Mesenteric fat pad (tissue), 1 donor: Measurements from ENCODE around the gene FGFBP2. TPM values are rescaled to one million over a fixed set of nuclear protein-coding genes. Genes with fewer than 3 reads are reported as not detected.

ENCODE experiments used
- DNase-seq: peaks from one replicate; pipeline ENCODE4 v3.0.0-alpha.2; 2020; ENCODE audit warnings: low spot score
- long read RNA-seq: library from polyadenylated mRNA; unstranded; transcript quantifications from one replicate; pipeline ENCODE4 v2.0.0, GENCODE V29; 2020
- total RNA-seq: library from RNA; stranded (reverse); fragmentation: NEBNext Ultra II Directional; extraction: Animal tissue kit (Norgen Biotek cat#: 25700); gene quantifications from one replicate; pipeline ENCODE4 v1.2.1, GENCODE V29; 2021
- donor health status: DM: yes; HTN: yes; CAD: no.

The FGFBP2 gene
- 16.3 TPM for total RNA-seq
- long read RNA-seq, transcript FGFBP2-201 (2 exons, 1,168 nt): major isoform, 44 of 44 reads
- long read RNA-seq, partial matches to known transcripts: 0 of 44 reads
- long read RNA-seq, other reads (novel, unspliced or antisense): 0 of 44 reads

- no peak for DNase-seq
Observed at GRCh38 chr4:15963001-15963451, at the start of gene FGFBP2. FGFBP2 (minus strand) TSS chr4:15963175; CDS start chr4:15963129, 46 bp downstream.

- no peak for DNase-seq
Observed at GRCh38 chr4:16011173-16011572, 48.2 kb upstream of the FGFBP2 start.

GRCh38 chr4:16009153-16009552 is 46.2 kb upstream of the FGFBP2 start:
- DNase-seq: no peak

- no peak for DNase-seq
Observed at GRCh38 chr4:16007471-16008095, 44.6 kb upstream of the FGFBP2 start.

GRCh38 chr4:16006771-16007446 is 43.9 kb upstream of the FGFBP2 start:
- no peak for DNase-seq

GRCh38 chr4:16005676-16006075 is 42.7 kb upstream of the FGFBP2 start:
- DNase-seq: no peak

GRCh38 chr4:16001484-16001858 is 38.5 kb upstream of the FGFBP2 start:
- DNase-seq: no peak

GRCh38 chr4:16000708-16001483 is 37.9 kb upstream of the FGFBP2 start:
- DNase-seq: no peak

GRCh38 chr4:15996773-15997172 is 33.8 kb upstream of the FGFBP2 start:
- no peak for DNase-seq

GRCh38 chr4:15995826-15996225 is 32.9 kb upstream of the FGFBP2 start:
- DNase-seq: no peak

- no peak for DNase-seq
Observed at GRCh38 chr4:15992167-15992485, 29.2 kb upstream of the FGFBP2 start.

GRCh38 chr4:15990570-15991285 is 27.8 kb upstream of the FGFBP2 start:
- no peak for DNase-seq

- no peak for DNase-seq
Observed at GRCh38 chr4:15989424-15989823, 26.4 kb upstream of the FGFBP2 start.

GRCh38 chr4:15988222-15988621 is 25.2 kb upstream of the FGFBP2 start:
- no peak for DNase-seq

- DNase-seq: no peak
Observed at GRCh38 chr4:15986907-15987306, 23.9 kb upstream of the FGFBP2 start.

GRCh38 chr4:15983610-15984009 is 20.6 kb upstream of the FGFBP2 start:
- DNase-seq: no peak

GRCh38 chr4:15982842-15983524 is 20.0 kb upstream of the FGFBP2 start:
- no peak for DNase-seq

- DNase-seq: no peak
Observed at GRCh38 chr4:15976456-15977447, 13.8 kb upstream of the FGFBP2 start.

GRCh38 chr4:15971068-15971801 is 8.3 kb upstream of the FGFBP2 start:
- DNase-seq: no peak
